Measurements from ENCODE around the gene ZBTB38.

Gene ZBTB38

GRCh38 chr3:141346418-141346817, 21.9 kb upstream of the ZBTB38 start:
- TF ChIP-seq CTCF (IDR thresholded peaks at IDR 0.05) = no peak
- Histone ChIP-seq H3K4me3 (no peak overlapping the region), H3K27ac (no peak overlapping the region)

GRCh38 chr3:141346839-141347238, 21.5 kb upstream of the ZBTB38 start:
- Histone ChIP-seq H3K4me3 (no peak overlapping the region), H3K27ac (no peak overlapping the region)
- no peak for DNase-seq (ENCODE audit: low spot score)
- TF ChIP-seq CTCF (IDR thresholded peaks at IDR 0.05) = no peak

More at GRCh38 chr3:141346418-141346817, 21.9 kb upstream of the ZBTB38 start:
- DNase-seq (ENCODE audit: low spot score) = no peak

- Histone ChIP-seq H3K4me3 (no peak overlapping the region), H3K27ac (no peak overlapping the region)
- no peak for TF ChIP-seq CTCF (IDR thresholded peaks at IDR 0.05)
- DNase-seq (ENCODE audit: low spot score) = no peak
These were observed 19.5 kb upstream of the ZBTB38 start for GRCh38 chr3:141348837-141349236.

- no peak for TF ChIP-seq CTCF (IDR thresholded peaks at IDR 0.05)
- no peak for DNase-seq (ENCODE audit: low spot score)
- no peak overlapping the region for H3K4me3 ChIP-seq
These were observed 18.6 kb upstream of the ZBTB38 start for GRCh38 chr3:141349711-141350110.

GRCh38 chr3:141350666-141351065, 17.6 kb upstream of the ZBTB38 start:
- Histone ChIP-seq H3K4me3 (no peak overlapping the region), H3K27ac (no peak overlapping the region)
- no peak for TF ChIP-seq CTCF (IDR thresholded peaks at IDR 0.05)
- no peak for DNase-seq (ENCODE audit: low spot score)

More at GRCh38 chr3:141349711-141350110, 18.6 kb upstream of the ZBTB38 start:
- no peak overlapping the region for H3K27ac ChIP-seq

GRCh38 chr3:141352262-141352984, 15.9 kb upstream of the ZBTB38 start:
- H3K4me3 ChIP-seq = no peak overlapping the region
- no peak for DNase-seq (ENCODE audit: low spot score)
- no peak for TF ChIP-seq CTCF (IDR thresholded peaks at IDR 0.05)
- no peak overlapping the region for H3K27ac ChIP-seq
